ENCODE data around the gene ZPBP2. TPM values are rescaled to one million over a fixed set of nuclear protein-coding genes. Genes with fewer than 3 reads are reported as not detected.
A peak's percentile ranks its signal among the peaks of the same experiment; 100 is the strongest.

The ZPBP2 gene

GRCh38 chr17:39924691-39925055, 56.7 kb downstream of the ZPBP2 start:
- Histone ChIP-seq H3K79me1 (ENCODE audit: low read length) (peaks cover 11% of the 10 kb centered on the region), H3K23ac (ENCODE audit: low read length) (no peak overlapping the region), H3K4me3 (ENCODE audit: low read length) (no peak overlapping the region), H3K79me2 (ENCODE audit: control insufficient read depth, insufficient read depth, low read length) (peaks cover 9% of the 10 kb centered on the region), H3K9ac (ENCODE audit: low read length) (no peak overlapping the region), H4K5ac (ENCODE audit: low read length) (no peak overlapping the region), H3K4me2 (ENCODE audit: low read length) (no peak overlapping the region), H2BK120ac (ENCODE audit: low read depth, low read length) (no peak overlapping the region), H3K4me1 (ENCODE audit: control insufficient read depth, low read depth, low read length) (peaks cover 9% of the 10 kb centered on the region), H3K56ac (ENCODE audit: low read length) (no peak overlapping the region), H4K8ac (ENCODE audit: low read depth, low read length) (no peak overlapping the region), H2BK5ac (ENCODE audit: low read length) (no peak overlapping the region), H3K27ac (ENCODE audit: low read depth, low read length) (no peak overlapping the region), H3K36me3 (ENCODE audit: control insufficient read depth, insufficient read depth, low read length) (no peaks in the 10 kb centered on the region), H3K18ac (ENCODE audit: low read length) (no peak overlapping the region), H2AK5ac (ENCODE audit: low read length) (no peak overlapping the region), H3K27me3 (ENCODE audit: insufficient read depth, low read length, poor library complexity) (no peaks in the 10 kb centered on the region), H2BK15ac (replicated peaks; ENCODE audit: low read depth) (no peak overlapping the region), H3K4ac (ENCODE audit: low read depth, low read length) (no peak overlapping the region)
- DNase-seq = no peak
- no CpG with 5 or more reads among the region's 3 CpGs for WGBS (ENCODE audit: extremely low coverage, insufficient coverage, low lambda C conversion rate)

DNA sequence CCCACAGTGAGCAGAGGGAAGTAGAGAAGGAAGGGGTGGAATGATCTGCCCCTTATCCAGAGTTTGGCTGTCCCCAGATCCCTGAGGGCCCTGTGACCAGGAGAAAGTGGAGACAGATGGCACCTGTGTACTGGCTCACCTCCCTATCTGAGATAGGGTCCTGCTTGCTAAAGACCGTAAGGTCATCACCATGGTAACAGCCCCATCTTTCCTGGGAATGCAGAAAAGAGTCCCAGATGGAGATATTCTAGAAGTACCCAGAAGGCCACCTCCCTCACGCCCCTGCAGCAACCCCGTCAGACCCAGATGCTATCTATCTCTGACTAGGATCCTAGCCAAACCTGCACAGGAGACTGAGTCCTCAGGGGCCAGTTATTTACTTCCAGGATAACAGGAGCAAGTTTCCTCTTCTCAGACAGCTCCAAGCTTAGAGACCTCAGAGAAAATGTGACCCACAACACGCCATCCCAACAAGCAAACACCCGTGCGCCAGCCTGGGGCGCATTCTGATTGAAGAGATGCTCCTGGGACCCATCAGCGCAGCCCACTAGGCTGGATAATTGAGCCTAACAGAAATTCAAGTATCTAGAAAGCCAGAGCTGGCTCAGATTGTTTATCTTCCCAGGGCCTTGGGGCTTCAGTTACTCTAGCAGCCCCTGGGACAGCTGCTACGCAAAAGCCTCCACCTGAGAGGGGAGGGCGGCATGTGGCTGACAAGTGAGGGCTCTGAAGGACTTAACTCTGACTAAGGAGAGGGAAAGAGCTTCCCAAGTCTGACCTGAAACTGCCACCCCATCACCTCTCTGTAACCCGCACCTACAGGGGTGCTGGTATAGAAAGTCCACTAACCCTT, 57.5 kb downstream of the ZPBP2 start:
- Histone ChIP-seq H4K5ac (ENCODE audit: low read length) (no peak overlapping the region), H2BK120ac (ENCODE audit: low read depth, low read length) (no peak overlapping the region), H2BK5ac (ENCODE audit: low read length) (no peak overlapping the region), H3K56ac (ENCODE audit: low read length) (no peak overlapping the region), H2AK5ac (ENCODE audit: low read length) (no peak overlapping the region), H3K36me3 (ENCODE audit: control insufficient read depth, insufficient read depth, low read length) (no peaks in the 10 kb centered on the region), H4K8ac (ENCODE audit: low read depth, low read length) (no peak overlapping the region), H3K27me3 (ENCODE audit: insufficient read depth, low read length, poor library complexity) (no peaks in the 10 kb centered on the region), H3K79me1 (ENCODE audit: low read length) (peaks cover 11% of the 10 kb centered on the region), H3K4ac (ENCODE audit: low read depth, low read length) (no peak overlapping the region), H2BK15ac (replicated peaks; ENCODE audit: low read depth) (no peak overlapping the region), H3K18ac (ENCODE audit: low read length) (no peak overlapping the region), H3K4me2 (ENCODE audit: low read length) (no peak overlapping the region), H3K4me3 (ENCODE audit: low read length) (no peak overlapping the region), H3K79me2 (ENCODE audit: control insufficient read depth, insufficient read depth, low read length) (peaks cover 9% of the 10 kb centered on the region), H3K27ac (ENCODE audit: low read depth, low read length) (no peak overlapping the region), H3K23ac (ENCODE audit: low read length) (no peak overlapping the region), H3K9ac (ENCODE audit: low read length) (no peak overlapping the region), H3K4me1 (ENCODE audit: control insufficient read depth, low read depth, low read length) (peaks cover 9% of the 10 kb centered on the region)
- DNase-seq = no peak
- no CpG with 5 or more reads among the region's 11 CpGs for WGBS (ENCODE audit: extremely low coverage, insufficient coverage, low lambda C conversion rate)

DNA sequence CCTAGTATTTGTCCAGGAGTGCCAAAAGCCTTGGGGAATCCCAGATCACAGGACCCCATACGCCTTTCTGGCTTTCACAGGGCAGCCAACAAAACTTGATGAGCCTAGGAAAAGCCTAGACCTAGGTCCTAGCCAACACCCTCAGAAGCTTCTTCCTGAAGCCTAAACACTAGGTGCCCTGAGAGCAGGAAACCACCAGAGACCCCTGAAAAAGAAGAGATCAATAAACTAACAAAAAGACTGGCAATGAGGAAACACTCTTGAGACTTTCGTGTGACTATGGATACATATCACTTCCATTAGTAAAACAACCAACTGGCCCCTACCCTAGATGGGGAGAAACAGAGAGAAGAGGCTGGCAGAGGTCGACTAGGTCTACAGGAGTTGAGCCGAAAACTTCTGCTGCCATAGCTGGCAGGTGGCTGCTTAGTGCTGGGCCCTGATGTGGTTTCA, 58.2 kb downstream of the ZPBP2 start:
- Histone ChIP-seq H3K36me3 (ENCODE audit: control insufficient read depth, insufficient read depth, low read length) (no peaks in the 10 kb centered on the region), H3K4me3 (ENCODE audit: low read length) (no peak overlapping the region), H4K5ac (ENCODE audit: low read length) (no peak overlapping the region), H2BK5ac (ENCODE audit: low read length) (no peak overlapping the region), H2AK5ac (ENCODE audit: low read length) (no peak overlapping the region), H4K8ac (ENCODE audit: low read depth, low read length) (no peak overlapping the region), H3K23ac (ENCODE audit: low read length) (no peak overlapping the region), H3K79me2 (ENCODE audit: control insufficient read depth, insufficient read depth, low read length) (peaks cover 9% of the 10 kb centered on the region), H3K4me1 (ENCODE audit: control insufficient read depth, low read depth, low read length) (peaks cover 9% of the 10 kb centered on the region), H3K9ac (ENCODE audit: low read length) (no peak overlapping the region), H3K56ac (ENCODE audit: low read length) (peak overlapping the region; percentile 86), H3K18ac (ENCODE audit: low read length) (no peak overlapping the region), H2BK120ac (ENCODE audit: low read depth, low read length) (no peak overlapping the region), H3K4me2 (ENCODE audit: low read length) (no peak overlapping the region), H3K27ac (ENCODE audit: low read depth, low read length) (no peak overlapping the region), H2BK15ac (replicated peaks; ENCODE audit: low read depth) (no peak overlapping the region), H3K79me1 (ENCODE audit: low read length) (peaks cover 11% of the 10 kb centered on the region), H3K4ac (ENCODE audit: low read depth, low read length) (no peak overlapping the region), H3K27me3 (ENCODE audit: insufficient read depth, low read length, poor library complexity) (no peaks in the 10 kb centered on the region)
- DNase-seq = no peak
- WGBS (ENCODE audit: extremely low coverage, insufficient coverage, low lambda C conversion rate) = no CpG with 5 or more reads among the region's 4 CpGs

GRCh38 chr17:39926588-39927100, 58.6 kb downstream of the ZPBP2 start:
- H3K4me1 ChIP-seq (ENCODE audit: control insufficient read depth, low read depth, low read length) = peaks cover 9% of the 10 kb centered on the region
- peak overlapping the region; percentile 29 for H3K4me2 ChIP-seq (ENCODE audit: low read length)
- peak overlapping the region; percentile 81 for H3K9ac ChIP-seq (ENCODE audit: low read length)
- no peak overlapping the region for H4K8ac ChIP-seq (ENCODE audit: low read depth, low read length)
- peaks cover 9% of the 10 kb centered on the region for H3K79me2 ChIP-seq (ENCODE audit: control insufficient read depth, insufficient read depth, low read length)
- no peak overlapping the region for H2BK5ac ChIP-seq (ENCODE audit: low read length)
- no peak overlapping the region for H3K4ac ChIP-seq (ENCODE audit: low read depth, low read length)
- no peak overlapping the region for H2AK5ac ChIP-seq (ENCODE audit: low read length)
- DNase-seq = peak; percentile 65
- H3K56ac ChIP-seq (ENCODE audit: low read length) = peak overlapping the region; percentile 86
- H3K27me3 ChIP-seq (ENCODE audit: insufficient read depth, low read length, poor library complexity) = no peaks in the 10 kb centered on the region
- no peaks in the 10 kb centered on the region for H3K36me3 ChIP-seq (ENCODE audit: control insufficient read depth, insufficient read depth, low read length)
- no peak overlapping the region for H3K23ac ChIP-seq (ENCODE audit: low read length)
- peak overlapping the region; percentile 54 for H3K18ac ChIP-seq (ENCODE audit: low read length)
- H4K5ac ChIP-seq (ENCODE audit: low read length) = no peak overlapping the region
- no peak overlapping the region for H2BK120ac ChIP-seq (ENCODE audit: low read depth, low read length)
- peak overlapping the region; percentile 64 for H3K4me3 ChIP-seq (ENCODE audit: low read length)
- H3K27ac ChIP-seq (ENCODE audit: low read depth, low read length) = no peak overlapping the region
- H3K79me1 ChIP-seq (ENCODE audit: low read length) = peaks cover 11% of the 10 kb centered on the region
- WGBS (ENCODE audit: extremely low coverage, insufficient coverage, low lambda C conversion rate) = no CpG with 5 or more reads among the region's 15 CpGs
- H2BK15ac ChIP-seq (replicated peaks; ENCODE audit: low read depth) = no peak overlapping the region

Small RNA genes within 50 kb of the gene (small RNA-seq; reads per million reads assigned to genes)
- gene AC090844.1 (ENCODE audit: insufficient read depth) = not detected
